GM19452 (cell line): ENCODE results near the gene MTCP1.
A peak's percentile ranks its signal among the peaks of the same experiment; 100 is the strongest.

Source experiments
- ATAC-seq: cut with Tn5 transposase; IDR thresholded peaks from one replicate; pipeline ENCODE4 v1.9.1; 2021; ENCODE audit not compliant: unreplicated experiment

The MTCP1 gene

DNA sequence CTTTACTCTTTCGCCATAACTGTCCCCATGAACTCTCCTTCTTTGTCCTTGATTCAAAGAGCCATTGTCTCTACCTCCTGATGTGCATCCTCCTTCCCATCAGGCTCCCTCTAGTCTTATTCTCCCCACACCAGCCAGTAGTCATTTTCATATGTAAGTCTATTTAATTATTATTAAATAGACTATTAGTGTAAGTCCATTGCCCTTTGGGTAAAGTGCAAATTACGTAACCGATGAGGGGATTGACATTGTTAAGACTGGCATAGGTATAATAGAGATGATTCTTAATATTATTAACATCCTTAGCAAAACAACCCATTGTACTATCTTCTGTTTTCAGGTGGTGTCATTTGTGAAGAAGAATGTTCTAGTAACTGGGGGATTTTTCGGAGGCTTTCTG lies 16.7 kb downstream of the MTCP1 start:
- no peak for ATAC-seq

DNA sequence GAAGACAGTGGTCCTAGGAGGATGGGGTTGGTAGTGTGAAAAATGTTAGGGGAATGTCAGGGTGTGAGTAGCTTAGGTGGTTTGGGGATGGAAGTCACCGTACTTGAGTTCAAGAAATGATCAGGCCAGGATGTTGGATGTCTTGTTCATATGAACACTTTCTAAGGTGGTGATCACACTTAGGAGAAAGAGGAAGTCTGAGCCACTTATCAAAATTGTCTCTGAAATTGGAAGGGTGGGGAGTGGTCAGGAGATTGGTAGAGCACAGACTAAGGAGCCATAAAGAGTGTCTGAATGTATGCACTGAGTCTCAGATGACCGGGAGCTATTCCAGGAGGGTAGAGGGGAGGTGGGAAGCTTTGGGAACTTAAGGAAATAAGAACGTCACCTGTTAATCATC lies 17.3 kb downstream of the MTCP1 start:
- ATAC-seq: no peak

- ATAC-seq: no peak
These were observed 18.0 kb downstream of the MTCP1 start for GRCh38 chrX:155052738-155053498.

GRCh38 chrX:155048977-155049619 lies 21.8 kb downstream of the MTCP1 start:
- ATAC-seq: no peak

DNA sequence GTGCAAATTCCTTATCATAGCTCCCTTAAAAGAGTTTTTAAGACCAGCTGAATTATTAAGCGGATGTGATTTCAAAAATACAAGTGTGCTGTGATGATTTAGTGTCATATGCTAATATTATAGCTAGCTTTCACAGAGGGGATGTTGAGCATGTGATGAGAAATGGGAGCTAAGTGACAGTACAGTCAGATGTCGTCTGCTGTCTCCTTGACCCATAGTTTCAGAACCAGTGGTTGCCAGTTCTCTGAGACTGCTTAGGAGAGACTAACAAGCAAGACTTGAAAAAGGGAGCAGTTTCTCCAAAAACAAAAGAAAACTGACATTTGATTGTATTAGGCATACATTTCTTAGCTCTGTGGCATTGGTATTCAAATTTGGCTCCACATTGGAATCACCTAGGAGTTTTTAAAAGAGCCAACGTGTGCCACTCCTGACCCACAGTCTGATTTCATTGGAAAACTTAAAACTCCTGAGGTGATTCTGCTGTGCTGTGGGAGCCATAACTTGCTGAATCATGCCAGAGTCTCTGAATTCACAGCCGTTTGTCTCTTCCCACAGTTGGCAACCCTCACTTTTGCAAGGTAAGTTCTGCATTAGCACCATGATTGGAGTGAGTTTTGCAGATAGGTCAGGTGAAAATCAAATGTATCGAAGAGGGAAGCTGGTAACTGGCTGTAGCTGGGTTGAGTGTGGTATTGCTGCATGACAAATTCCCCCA lies 24.0 kb downstream of the MTCP1 start:
- no peak for ATAC-seq

DNA sequence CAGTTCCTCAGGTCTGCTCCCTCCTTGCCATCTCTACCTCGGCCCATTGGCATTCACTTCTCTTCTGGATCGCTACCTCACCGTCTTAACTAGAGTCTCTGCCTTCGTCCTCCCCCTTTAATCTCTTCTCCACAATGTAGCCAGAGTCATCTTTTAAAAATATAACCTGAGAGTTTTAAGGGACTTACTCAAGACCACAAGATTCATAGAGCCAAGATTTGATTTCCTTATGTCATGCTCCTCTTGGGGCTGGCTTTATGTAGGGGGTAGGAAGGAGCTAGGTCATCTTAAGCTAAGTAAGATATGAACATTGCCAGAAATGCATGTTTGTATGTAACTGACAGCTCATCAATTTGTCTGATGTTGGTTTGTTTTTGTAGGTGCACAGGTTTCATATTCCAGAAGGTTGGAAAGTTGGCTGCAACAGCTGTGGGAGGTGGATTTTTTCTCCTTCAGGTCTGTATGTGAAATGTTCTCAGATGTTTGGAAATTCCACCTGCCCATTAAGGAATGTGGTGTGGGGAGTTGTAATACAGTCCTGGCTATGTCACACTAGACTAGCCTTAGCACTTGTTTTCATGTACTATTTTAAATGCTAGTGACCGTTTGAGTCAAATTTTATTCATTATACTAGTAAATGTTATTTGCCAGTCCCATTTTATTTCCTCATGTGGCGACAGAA lies 24.7 kb downstream of the MTCP1 start:
- ATAC-seq: no peak

DNA sequence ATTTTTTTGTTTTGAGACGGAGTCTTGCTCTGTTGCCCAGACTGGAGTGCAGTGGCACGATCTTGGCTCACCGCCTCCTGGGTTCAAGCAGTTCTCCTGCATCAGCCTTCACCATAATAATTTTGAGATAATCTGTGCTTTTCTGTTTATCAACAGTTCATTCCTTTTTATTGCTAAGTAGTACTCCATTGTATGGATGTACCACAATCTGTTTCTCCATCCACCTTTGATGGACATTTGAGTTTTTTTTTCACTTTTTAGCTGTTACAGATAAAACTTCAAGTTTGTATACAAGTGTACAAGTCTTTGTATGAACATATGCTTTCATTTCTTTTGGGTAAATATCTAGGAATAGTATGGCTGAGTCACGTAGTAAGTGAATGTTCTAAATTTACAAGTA lies 35.2 kb downstream of the MTCP1 start:
- no peak for ATAC-seq

DNA sequence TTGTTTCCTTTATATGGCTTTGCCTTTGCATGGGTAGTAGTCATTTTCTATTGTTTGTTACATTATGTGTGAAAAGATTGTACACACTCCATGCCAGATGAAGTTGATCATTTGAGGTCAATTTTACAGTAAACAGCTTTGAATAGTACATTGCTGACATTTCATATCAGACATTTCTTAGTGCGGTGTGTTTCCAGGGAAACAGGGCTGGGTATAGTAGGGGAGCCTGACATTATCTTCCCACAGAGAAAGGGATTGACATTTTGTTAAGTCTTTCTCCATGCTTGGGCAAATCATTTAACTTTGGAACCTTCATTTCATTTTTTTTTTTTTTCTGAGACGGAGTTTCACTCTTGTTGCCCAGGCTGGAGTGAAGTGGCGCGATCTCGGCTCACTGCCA lies 39.3 kb downstream of the MTCP1 start:
- no peak for ATAC-seq

DNA sequence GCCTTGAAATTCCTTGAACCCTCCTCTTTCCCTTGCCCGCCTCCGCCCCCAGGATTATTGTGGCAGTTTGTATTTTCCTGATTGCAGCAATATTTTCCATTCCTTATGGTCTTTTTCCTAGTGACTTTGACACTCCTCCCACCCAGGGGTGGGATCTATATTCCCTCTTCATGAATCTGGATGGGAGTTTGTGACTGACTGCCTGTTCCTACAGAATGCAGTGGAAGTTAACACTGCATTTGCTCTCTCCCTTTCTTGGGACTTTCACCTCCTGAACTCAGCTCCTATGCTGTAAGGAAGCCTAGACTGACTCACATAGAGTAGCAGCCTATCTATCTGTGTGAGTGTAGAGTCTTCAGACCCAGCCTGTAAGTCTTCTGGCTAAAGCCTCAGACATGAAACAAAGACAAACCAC lies 42.1 kb downstream of the MTCP1 start:
- ATAC-seq: no peak

GRCh38 chrX:155028129-155028528 lies 42.8 kb downstream of the MTCP1 start:
- no peak for ATAC-seq

DNA sequence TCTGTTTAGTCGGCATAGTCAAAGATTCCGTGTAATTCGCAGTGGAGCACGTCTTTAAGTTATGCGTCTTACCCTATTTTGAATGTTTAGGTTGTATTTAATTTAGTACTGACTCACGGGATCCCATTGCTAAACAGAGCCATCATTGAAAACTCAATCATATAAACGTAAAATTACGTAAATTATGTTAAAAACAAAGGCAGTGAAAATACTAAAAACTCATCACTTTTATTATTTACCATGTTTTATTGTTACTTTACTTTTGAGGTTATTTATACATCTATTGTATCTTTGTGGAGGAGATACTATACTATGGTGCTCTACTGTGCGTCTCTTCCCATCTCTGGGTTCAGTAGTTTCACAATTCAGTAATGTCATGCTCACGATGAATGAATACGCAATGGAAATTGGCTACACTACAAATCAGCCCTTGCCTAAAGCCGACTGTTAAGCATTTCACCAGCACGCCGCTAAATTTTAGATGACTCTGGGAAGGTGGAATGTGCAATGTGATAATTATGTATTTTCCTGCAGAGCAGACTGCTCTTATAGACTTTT lies 43.3 kb downstream of the MTCP1 start:
- ATAC-seq: no peak

GRCh38 chrX:155026727-155027508 lies 44.0 kb downstream of the MTCP1 start, which contains the start of gene FUNDC2:
Gene FUNDC2, plus strand, starts transcription at chrX:155026844. Its CDS starts 95 bp downstream, at chrX:155026939.
- peak; percentile 91 for ATAC-seq

- ATAC-seq: no peak
These were observed 44.6 kb downstream of the MTCP1 start for GRCh38 chrX:155026420-155026726.

DNA sequence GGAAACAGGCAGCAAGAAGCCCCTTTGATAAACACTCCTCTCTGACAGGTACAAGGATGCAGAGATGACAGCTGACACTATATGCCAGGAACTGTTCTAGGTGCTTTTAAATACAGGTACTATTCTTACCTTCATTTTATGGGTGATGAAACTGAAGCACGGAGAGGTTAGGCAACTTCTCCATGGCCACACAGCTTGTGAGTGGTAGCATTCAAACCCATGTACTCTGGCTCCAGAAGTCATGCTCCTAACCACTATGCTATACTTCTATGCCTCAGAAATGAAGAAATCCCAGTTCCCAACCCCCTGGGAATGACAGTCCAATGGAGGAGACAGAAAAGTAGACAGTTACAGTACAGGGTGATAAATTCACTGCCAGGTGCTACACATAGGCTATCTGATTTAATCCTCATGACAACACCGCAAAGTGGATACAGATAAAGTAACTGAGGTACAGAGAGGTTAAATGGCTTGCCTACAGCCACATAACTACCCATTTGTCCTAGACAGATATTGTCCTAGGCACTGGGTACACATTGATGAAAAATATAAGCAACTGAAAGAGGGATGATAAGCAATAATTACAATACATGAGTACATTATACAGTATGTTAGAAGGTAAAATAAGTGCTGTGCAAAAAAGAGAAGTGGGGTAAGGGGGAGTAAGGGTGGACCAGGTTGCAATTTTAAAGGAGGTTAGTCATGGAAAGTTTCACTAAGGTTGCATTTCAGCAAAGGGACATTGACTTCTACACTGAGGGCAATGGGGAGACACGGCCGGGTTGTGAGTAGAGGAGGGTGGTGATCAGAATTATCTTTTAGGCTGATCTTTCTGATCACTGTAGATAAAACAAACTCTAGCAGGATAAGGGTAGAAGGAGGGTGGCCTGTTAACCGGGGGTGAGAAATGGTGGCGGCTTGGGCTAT lies 46.8 kb downstream of the MTCP1 start:
- no peak for ATAC-seq

DNA sequence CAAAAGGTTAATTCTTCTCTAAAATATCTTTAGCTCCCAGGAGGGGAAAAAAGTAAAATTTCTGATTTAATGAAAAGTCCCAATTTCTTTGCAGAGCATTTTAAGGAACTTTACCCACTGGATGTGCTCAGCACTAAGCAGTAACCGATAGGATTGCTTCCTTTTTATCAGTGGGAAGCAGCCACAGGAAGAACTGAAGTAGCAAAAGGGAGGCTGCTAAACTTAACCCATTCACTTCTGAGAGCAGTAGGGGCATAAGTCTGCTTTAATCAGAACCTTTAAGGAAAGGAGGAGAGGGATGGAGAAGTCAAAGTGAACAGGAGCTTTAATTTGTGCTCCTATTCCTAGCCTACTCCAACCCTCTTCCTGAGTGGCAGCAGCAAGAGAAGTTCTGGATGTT lies 48.4 kb downstream of the MTCP1 start, which contains the start of gene F8:
Gene F8, minus strand, starts transcription at position 139 of the 400 bp plus-strand sequence. CDS start 171 bp downstream, outside the sequence.
- no peak for ATAC-seq

- ATAC-seq: no peak
These were observed 50.3 kb downstream of the MTCP1 start for GRCh38 chrX:155020591-155020990.
